Fibroblast of skin of right biceps (primary cell): Measurements from ENCODE around the gene SPSB3.
A peak's percentile ranks its signal among the peaks of the same experiment; 100 is the strongest.

ENCODE experiments used
- DNase-seq: peaks from one replicate; pipeline ENCODE4 v3.0.0-alpha.2; 2013

The SPSB3 gene

GRCh38 chr16:1782408-1783264, at the start of gene SPSB3, which contains the start of gene NUBP2:
Gene SPSB3, minus strand, starts transcription at chr16:1782571. Its CDS starts 1,088 bp downstream, at chr16:1781483.
Gene NUBP2, plus strand, starts transcription at chr16:1782960. Its CDS starts 61 bp downstream, at chr16:1783021.
- DNase-seq = peak; percentile 100

- no peak for DNase-seq
Observed at GRCh38 chr16:1831186-1832075, 49.1 kb upstream of the SPSB3 start.

DNA sequence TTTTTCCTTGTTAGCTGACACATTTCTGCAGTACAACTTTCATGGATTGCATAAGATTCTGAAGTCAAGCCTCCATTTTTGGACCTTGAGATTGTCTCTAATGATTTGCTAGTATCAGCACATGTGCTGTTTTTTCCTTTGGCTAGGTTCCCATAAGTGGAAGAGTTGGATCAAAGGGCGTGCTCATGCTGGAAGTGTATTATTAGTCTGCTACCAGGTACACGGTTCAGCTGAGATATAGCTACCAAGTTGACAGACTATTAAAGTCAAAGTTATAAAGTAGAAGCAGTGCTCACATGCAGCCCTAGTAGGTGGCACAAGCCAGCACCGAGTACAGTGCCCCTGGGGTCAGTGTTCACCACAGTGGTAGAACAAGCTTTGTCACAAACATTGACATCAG, 47.8 kb upstream of the SPSB3 start:
- no peak for DNase-seq

DNA sequence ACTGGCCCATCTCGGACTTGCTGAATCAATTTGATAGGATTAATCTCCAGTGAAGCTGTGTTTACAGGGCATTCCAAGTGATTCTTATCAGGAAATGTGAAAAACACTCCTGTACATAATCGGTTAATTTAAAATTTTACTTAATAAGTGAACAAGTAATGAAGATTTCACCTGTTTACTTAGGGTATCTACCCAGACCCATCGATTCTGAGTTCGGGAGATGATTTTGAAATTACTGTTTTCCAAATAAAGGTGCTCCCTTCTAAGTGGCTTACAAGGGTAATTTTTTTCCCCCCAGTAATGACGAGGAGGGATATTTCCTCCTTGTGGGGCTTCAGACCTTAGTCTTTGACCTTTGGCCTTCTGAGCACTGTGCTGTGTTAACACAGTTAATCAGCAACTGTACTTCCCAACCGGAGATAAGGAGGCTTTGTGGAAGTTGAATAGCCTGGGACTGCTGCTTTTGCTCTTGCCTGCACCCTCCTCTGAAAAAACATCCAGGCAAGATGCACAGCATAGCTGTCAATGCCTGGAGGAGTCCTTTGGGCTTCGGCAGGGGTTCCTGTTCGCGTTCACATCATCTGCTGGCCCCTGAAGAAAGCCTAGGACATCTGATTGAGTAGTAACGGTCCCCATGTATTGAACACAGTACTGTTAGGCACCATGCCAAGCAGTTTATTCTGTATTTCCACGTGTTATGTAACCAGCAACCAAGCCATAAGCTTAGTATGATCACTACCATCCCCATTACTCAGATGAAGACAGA, 46.5 kb upstream of the SPSB3 start:
- no peak for DNase-seq

- DNase-seq = peak; percentile 92
Observed at GRCh38 chr16:1826691-1827573, 44.6 kb upstream of the SPSB3 start, which contains the start of the genes FAHD1 and HAGH. Gene FAHD1, plus strand, starts transcription at chr16:1827206. Its CDS starts 33 bp downstream, at chr16:1827239. Gene HAGH, minus strand, starts transcription at chr16:1826825. Its CDS starts 38 bp downstream, at chr16:1826787.

DNA sequence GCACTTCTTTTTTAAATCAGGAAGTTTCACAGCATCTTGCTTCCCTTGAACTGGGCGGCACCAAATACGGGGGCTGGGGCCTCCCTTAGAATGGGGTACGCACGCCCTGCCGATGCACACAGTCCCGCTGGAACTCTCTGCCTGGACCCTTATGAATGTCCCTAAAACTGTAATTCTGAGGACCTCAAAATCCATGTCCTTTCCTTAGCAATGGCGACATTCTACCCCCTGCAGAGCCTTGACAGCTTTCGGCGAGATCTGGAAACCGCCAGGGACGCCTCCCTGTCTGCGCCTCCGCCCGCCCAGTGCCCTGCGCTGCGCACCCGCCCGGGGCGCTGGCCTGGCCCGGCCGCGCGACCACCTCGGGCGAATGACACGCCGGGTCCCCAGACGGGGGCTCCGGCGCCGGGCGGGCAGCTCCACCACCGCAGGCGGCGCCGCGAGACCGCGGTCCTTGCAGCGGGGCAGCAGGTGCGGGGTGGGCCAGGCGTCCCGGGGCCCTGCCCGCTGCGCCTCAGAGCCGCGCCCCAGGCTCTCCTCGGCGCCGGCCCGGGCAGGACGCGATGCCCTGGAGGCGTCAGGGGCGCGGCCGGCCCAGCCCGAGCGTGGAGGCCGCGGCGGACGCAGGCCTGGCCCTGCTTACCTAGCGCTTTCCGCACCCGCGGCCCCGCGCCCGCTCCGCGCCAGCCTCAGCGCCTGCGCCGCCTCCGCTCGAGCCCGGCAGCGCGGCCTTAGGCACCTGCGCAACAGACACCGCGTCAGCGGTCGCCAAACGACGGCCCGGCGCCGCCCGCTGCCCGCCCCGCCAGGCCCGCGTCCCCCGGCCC, 43.7 kb upstream of the SPSB3 start:
- no peak for DNase-seq

DNA sequence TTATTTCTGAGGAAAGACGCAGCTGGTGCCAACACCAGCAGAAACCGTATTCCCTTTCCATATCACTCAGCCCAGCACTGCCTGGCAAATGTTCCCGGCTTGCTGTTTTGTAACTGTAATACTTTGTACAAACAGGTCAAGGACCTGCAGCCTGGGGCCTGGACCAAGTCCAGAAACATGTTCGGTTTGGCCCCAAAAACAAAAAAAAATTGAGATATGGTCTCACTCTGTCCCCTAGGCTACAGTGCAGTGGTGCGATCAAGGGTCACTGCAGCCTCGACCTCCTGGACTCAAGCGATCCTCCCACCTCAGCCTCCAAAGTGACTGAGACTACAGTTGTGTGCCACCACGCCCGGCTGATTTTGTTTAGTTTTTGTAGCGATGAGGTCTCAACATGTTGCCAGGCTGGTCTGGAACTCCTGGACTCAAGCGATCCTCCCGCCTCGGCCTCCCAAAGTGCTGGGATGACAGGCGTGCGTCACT, 43.1 kb upstream of the SPSB3 start:
- DNase-seq = no peak

- DNase-seq = peak; percentile 22
Observed at GRCh38 chr16:1823821-1824220, 41.5 kb upstream of the SPSB3 start.

GRCh38 chr16:1822801-1823200, 40.4 kb upstream of the SPSB3 start:
- DNase-seq = no peak

DNA sequence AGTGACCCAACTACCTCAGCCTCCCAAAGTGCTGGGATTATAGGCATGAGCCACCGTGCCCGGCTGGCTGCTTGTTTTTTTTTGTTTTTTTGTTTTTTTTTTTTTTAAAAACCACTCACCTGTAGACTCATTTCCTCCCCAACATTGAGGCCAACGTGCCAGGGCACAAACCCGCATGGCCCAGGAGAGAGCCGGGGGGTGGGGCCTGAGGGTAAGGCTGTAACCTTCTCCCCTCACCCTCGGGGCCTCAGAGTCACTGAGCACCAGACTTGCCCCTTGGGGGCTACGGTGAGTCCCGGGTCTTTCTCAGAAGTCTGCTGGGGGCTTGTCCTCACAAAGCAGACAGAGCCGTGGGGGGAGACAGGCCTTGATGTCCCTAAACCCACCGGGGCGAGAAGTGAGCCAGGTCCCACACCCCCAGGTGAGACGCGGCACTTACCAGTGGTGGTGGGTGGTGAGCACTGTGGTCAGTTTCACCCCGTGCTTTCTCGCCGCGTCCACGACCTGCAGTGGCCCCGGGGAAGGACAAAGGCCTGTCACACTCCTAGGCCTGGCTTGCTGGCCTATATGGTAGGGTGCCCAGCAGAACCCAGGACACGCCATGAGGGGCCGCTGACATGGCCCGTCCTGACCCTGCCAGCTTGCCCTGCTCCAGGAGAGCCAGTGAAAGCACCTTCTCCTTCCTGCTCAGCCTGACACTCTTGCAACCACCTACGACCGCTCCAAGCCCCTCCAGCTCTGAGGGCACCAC, 39.7 kb upstream of the SPSB3 start:
- no peak for DNase-seq

GRCh38 chr16:1820946-1821290, 38.5 kb upstream of the SPSB3 start:
- no peak for DNase-seq

GRCh38 chr16:1820096-1820945, 38.0 kb upstream of the SPSB3 start:
- no peak for DNase-seq

- no peak for DNase-seq
Observed at GRCh38 chr16:1819611-1820010, 37.2 kb upstream of the SPSB3 start.

DNA sequence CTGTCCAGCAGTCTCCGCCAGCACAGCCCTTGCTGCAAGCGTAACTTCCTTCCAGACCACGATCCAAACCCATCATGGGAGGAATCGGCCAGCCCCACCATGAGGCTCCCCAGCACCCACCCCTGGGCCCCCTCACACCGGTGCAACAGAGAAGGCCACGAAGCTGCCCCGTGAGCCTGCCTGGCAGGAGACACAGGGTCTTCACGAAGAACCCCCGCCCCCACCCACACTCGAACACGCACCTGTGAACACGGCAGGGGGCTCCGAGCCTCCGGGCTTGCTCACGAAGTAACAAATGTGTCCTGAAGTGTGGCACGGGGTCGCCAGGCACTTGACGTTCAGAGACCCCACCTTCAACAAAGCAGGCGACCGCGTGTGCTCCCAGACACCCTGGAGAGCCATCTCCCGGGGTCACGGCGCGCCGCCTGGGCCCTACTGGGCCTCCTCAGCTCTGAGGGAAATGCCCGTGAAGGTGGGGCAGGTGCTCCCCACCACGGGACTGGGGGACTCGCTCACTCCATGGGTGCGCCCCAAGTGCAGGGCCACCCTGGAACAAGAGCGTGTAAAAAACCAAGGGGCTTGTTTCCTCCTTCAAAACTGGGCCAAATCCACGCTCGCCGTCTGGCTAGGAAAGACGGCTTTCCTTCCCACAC, 36.6 kb upstream of the SPSB3 start:
- DNase-seq = no peak

DNA sequence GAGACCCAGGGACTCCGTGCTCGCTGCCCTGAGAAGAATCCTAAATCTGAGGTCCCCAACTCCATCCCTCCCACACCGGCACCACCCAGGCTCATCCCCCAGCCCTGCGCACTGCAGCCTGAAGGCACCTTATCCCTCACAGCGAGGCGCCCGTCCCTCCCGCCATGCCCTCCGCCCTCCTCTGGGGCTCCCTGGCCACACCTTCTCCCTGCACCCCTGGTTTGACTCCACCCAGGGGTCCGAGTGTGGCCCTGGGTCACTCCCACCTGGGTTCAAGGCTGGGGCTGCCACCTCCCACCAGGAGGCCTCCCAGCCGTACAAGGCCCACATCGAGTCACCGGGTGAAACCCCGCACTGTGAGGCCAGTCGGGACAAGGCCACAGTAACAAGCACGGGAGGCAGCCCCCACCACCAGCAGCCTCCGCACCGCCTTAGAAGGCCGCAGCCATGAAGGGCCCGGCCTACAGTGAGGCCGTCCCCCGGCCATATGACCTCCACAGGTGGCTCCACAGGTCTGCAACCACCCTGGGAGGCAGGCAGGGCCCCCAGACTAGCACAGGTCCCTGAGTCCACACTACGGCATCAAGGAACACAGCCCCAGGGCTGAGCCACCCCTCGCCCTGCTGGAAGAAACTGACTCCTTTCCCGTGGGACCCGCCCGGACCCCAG, 36.0 kb upstream of the SPSB3 start:
- no peak for DNase-seq

- no peak for DNase-seq
Observed at GRCh38 chr16:1817716-1818115, 35.3 kb upstream of the SPSB3 start.

DNA sequence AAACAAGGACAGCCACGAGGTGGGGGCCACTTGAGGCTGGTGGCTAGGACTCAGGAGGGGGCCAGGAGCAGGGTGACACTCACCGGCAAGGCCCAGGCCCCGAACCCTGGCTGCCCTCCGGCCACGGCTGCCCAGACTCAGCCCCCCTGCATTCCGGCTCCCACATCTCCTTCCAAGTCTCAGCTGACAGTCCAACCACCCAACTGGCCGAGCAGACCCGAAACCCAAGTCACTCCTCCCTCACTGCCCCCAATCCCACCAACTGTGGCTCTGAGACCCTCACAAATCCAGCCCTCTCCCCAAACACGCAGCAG, 34.9 kb upstream of the SPSB3 start:
- no peak for DNase-seq
